Right lobe of liver (tissue), 6 donors: ENCODE measurements around the gene SRD5A3. TPM values are rescaled to one million over a fixed set of nuclear protein-coding genes. Genes with fewer than 3 reads are reported as not detected.

Experiments used
- ATAC-seq, 4 donors: fragments of 200-7000 bp; cut with Tn5 transposase; one replicate each; pipeline ENCODE4 v1.9.1; 2020; ENCODE audit warnings: mild to moderate bottlenecking in 4 of 4, moderate library complexity in 4 of 4
- DNase-seq, 3 donors: peaks; one replicate each; pipeline ENCODE4 v3.0.0-alpha.2; 2020
- H3K27ac ChIP-seq, 3 donors: fragments of 200-600 bp; one replicate each; pipeline ENCODE4 v1.8.0; 2022
- H3K27me3 ChIP-seq, 2 donors: fragments of 200-600 bp; one replicate each; pipeline ENCODE4 v1.8.0; 2022
- H3K36me3 ChIP-seq, 4 donors: fragments of 200-600 bp; sonication (generic) in 1 of 4; one replicate each; pipeline versions ENCODE4 v1.5.1 to v1.8.0; 2017 to 2022; ENCODE audit warnings: control low read depth in 1 of 4
- H3K4me1 ChIP-seq, 4 donors: fragments of 200-600 bp; sonication (generic) in 1 of 4; one replicate each; pipeline versions ENCODE4 v1.5.1 to v1.8.0; 2017 to 2022; ENCODE audit warnings: control low read depth in 1 of 4
- H3K4me3 ChIP-seq, 3 donors: fragments of 200-600 bp; one replicate each; pipeline ENCODE4 v1.8.0; 2022
- H3K9me3 ChIP-seq, 4 donors: fragments of 200-600 bp; sonication (generic) in 1 of 4; one replicate each; pipeline versions ENCODE4 v1.5.1 to v1.8.0; 2017 to 2022; ENCODE audit warnings: control low read depth in 1 of 4
- CTCF ChIP-seq, 4 donors: fragments of 200-600 bp in 3 of 4; fragments of 450-650 bp in 1 of 4; IDR thresholded peaks; one replicate each; pipeline versions ENCODE4 v1.5.1 to v1.8.0; 2016 to 2022; ENCODE audit warnings: antibody characterized with exemption in 4 of 4, mild to moderate bottlenecking in 2 of 4
- POLR2A ChIP-seq: fragments of 450-650 bp; IDR thresholded peaks from one replicate; pipeline ENCODE4 v1.6.1; 2017; ENCODE audit warnings: antibody characterized with exemption, mild to moderate bottlenecking
- WGBS: methylation state at CpG from one replicate; pipeline ENCODE4 v1.1.6; 2018; ENCODE audit warnings: low coverage, low lambda C conversion rate; ENCODE audit not compliant: insufficient coverage; ENCODE audit errors: missing lambda C conversion rate; 5-methylcytosine and 5-hydroxymethylcytosine counted together
- intact Hi-C, 2 donors: fragments of 100-400 bp; cut with DNase I; formaldehyde crosslinking; loops; one replicate each; pipeline versions ENCODE4 v1.11.2 to v1.14.1; 2022
- total RNA-seq, 6 experiments: library from RNA; depleted of rRNA in 2 of 6; stranded (reverse); fragments of >200 nt in 2 of 6; fragmentation: NEBNext Ultra II Directional in 3 of 6; extraction: Animal tissue kit (Norgen Biotek cat#: 25700) in 3 of 6; gene quantifications; one replicate each; pipeline versions ENCODE4 v1.1.0 to v1.2.4, GENCODE V29; 2016 to 2023
- donor health status: DM: no; HTN: yes; CAD: no.
- donor health status: DM: no; HTN: no; CAD: no.
- donor health status: DM: no; HTN: no; CAD: no.
- donor health status: DM: no; HTN: yes; CAD: no.
- donor health status: DM: no; HTN: yes; CAD: no.

SRD5A3 gene
- total RNA-seq, 6 experiments from 2014 or later = 7.7 to 13.9 (median 9.9) TPM

GRCh38 chr4:55366621-55367020 lies 20.6 kb downstream of the SRD5A3 start:
- no peak for TF ChIP-seq CTCF (IDR thresholded peaks at IDR 0.05)
- no peak for TF ChIP-seq POLR2A
- Histone ChIP-seq H3K27ac (no peak overlapping the region), H3K4me3 (no peak overlapping the region), H3K27me3 (no peaks in the 10 kb centered on the region), H3K4me1 (no peaks in the 10 kb centered on the region), H3K36me3 (no peaks in the 10 kb centered on the region), H3K9me3 (no peaks in the 10 kb centered on the region)
- ATAC-seq (no peak), DNase-seq (no peak)
- 79% methylated on average over 7 of the region's 7 CpGs for WGBS
- intact Hi-C loops = no loop called here

DNA sequence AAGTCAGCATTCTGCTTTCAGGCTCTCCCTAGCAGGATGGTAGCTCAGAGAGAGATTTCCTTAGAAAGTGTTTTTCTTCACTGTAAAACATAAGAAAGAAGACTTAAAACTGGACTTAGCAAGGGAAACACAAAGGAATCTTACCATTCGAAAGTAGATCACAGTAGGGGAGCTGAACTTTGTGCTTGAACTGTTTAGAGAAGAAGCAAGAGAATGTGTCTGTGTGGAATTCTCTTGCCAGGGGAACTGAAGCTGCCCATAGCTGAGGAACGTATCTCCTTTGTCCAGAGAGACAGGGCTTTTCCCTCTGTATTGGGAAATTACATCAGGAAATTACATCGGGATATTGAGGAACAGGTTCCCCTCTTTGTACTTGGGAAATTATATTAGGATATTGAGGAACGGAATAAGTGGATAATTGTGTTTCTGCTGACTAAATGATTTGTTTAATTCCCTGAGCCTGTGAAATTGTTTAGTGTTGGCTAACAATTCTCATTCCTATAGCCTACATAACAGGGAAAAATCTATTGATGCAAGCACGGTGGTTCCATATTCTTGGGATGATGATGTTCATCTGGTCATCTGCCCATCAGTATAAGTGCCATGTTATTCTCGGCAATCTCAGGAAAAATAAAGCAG lies 21.2 kb downstream of the SRD5A3 start:
- Histone ChIP-seq H3K4me3 (no peak overlapping the region), H3K4me1 (no peaks in the 10 kb centered on the region), H3K9me3 (no peaks in the 10 kb centered on the region), H3K27ac (no peak overlapping the region), H3K27me3 (no peaks in the 10 kb centered on the region), H3K36me3 (no peaks in the 10 kb centered on the region)
- 67% methylated on average over 4 of the region's 6 CpGs for WGBS
- intact Hi-C loops = no loop called here
- ATAC-seq (no peak), DNase-seq (no peak)
- TF ChIP-seq POLR2A (no peak), CTCF (IDR thresholded peaks at IDR 0.05) (no peak)

GRCh38 chr4:55369968-55370367 lies 23.9 kb downstream of the SRD5A3 start:
- Histone ChIP-seq H3K27ac (no peak overlapping the region), H3K4me3 (no peak overlapping the region), H3K36me3 (no peaks in the 10 kb centered on the region), H3K4me1 (no peaks in the 10 kb centered on the region), H3K27me3 (no peaks in the 10 kb centered on the region), H3K9me3 (no peaks in the 10 kb centered on the region)
- DNase-seq (no peak), ATAC-seq (no peak)
- TF ChIP-seq CTCF (IDR thresholded peaks at IDR 0.05) (no peak), POLR2A (no peak)
- intact Hi-C loops = no loop called here
- 93% methylated on average over 2 of the region's 2 CpGs for WGBS

- no peaks in the 10 kb centered on the region for H3K4me1 ChIP-seq
- DNase-seq = no peak
- intact Hi-C loops = no loop called here
- TF ChIP-seq POLR2A = no peak
- TF ChIP-seq CTCF (IDR thresholded peaks at IDR 0.05) = no peak
- H3K27me3 ChIP-seq = no peaks in the 10 kb centered on the region
- WGBS = 86% methylated on average over 7 of the region's 7 CpGs
- no peaks in the 10 kb centered on the region for H3K9me3 ChIP-seq
- no peaks in the 10 kb centered on the region for H3K36me3 ChIP-seq
- no peak overlapping the region for H3K4me3 ChIP-seq
- no peak overlapping the region for H3K27ac ChIP-seq
- no peak for ATAC-seq
These were observed 26.2 kb downstream of the SRD5A3 start for GRCh38 chr4:55372259-55372658.

GRCh38 chr4:55373461-55373860 lies 27.4 kb downstream of the SRD5A3 start:
- no peak for DNase-seq
- intact Hi-C loops = no loop called here
- no peaks in the 10 kb centered on the region for H3K36me3 ChIP-seq
- no peak for ATAC-seq
- WGBS = no CpG with 5 or more reads among the region's 1 CpG
- no peak overlapping the region for H3K4me3 ChIP-seq
- no peaks in the 10 kb centered on the region for H3K4me1 ChIP-seq
- H3K27ac ChIP-seq = no peak overlapping the region
- H3K27me3 ChIP-seq = no peaks in the 10 kb centered on the region
- TF ChIP-seq CTCF (IDR thresholded peaks at IDR 0.05) = no peak
- TF ChIP-seq POLR2A = no peak
- H3K9me3 ChIP-seq = no peaks in the 10 kb centered on the region
